SK-N-SH (cell line): ENCODE measurements around the gene MTHFD1L. TPM values are rescaled to one million over a fixed set of nuclear protein-coding genes. Genes with fewer than 3 reads are reported as not detected.
A peak's percentile ranks its signal among the peaks of the same experiment; 100 is the strongest.

Source experiments
- CTCF ChIA-PET: fragments of 300-600, 350-600 bp; formaldehyde crosslinking; extraction: SDS; loops from one replicate; lab custom pipeline; 2021; lab: Yijun Ruan, JAX
- POLR2A ChIA-PET: fragments of 350-600 bp; sonication (Branson Sonifier 250); formaldehyde crosslinking; extraction: SDS; loops from one replicate; lab custom pipeline; 2020; ENCODE audit warnings: antibody characterized with exemption, inconsistent platforms; lab: Yijun Ruan, JAX
- DNase-seq: peaks from one replicate; pipeline ENCODE4 v3.0.0; 2012
- H2AFZ ChIP-seq: fragments of 200-600 bp; sonication (generic); 2 replicates; pipeline ENCODE4 v1.8.1; 2016; ENCODE audit warnings: antibody characterized with exemption, mild to moderate bottlenecking, low read depth
- H3F3A ChIP-seq: fragments of 200-600 bp; sonication (generic); replicated peaks from 2 replicates; pipeline ENCODE3; 2016; ENCODE audit warnings: antibody characterized with exemption, mild to moderate bottlenecking; ENCODE audit not compliant: insufficient read depth
- H3K27ac ChIP-seq, 2 experiments: fragments of 200-500 bp in 1 of 2; fragments of 200-600 bp in 1 of 2; sonication (Bioruptor generic) in 1 of 2; sonication (generic), shearing (Covaris generic) in 1 of 2; 2 replicates each; pipeline versions ENCODE4 v1.5.1 to v1.6.1; 2014 to 2016; ENCODE audit warnings: low read depth in 2 of 2, inconsistent platforms in 1 of 2, low read length in 1 of 2, mild to moderate bottlenecking in 1 of 2, mixed read lengths in 1 of 2
- H3K27me3 ChIP-seq: fragments of 200-600 bp; sonication (generic), shearing (Covaris generic); 2 replicates; pipeline ENCODE4 v1.6.1; 2016; ENCODE audit warnings: mixed run types; ENCODE audit not compliant: insufficient read depth
- H3K36me3 ChIP-seq, 2 experiments: fragments of 200-500 bp in 1 of 2; fragments of 200-600 bp in 1 of 2; sonication (Bioruptor generic) in 1 of 2; sonication (generic) in 1 of 2; replicated peaks in 1 of 2; 2 replicates each; pipeline versions ENCODE3 to v1.5.1; 2014 to 2016; ENCODE audit warnings: low read length in 1 of 2, mild to moderate bottlenecking in 1 of 2; ENCODE audit not compliant: insufficient read depth in 2 of 2, control insufficient read depth in 1 of 2
- H3K4me1 ChIP-seq, 2 experiments: fragments of 200-500 bp in 1 of 2; fragments of 200-600 bp in 1 of 2; sonication (Bioruptor generic) in 1 of 2; sonication (generic), shearing (Covaris generic) in 1 of 2; 2 replicates each; pipeline versions ENCODE4 v1.5.1 to v1.6.1; 2014 to 2016; ENCODE audit warnings: low read depth in 1 of 2, low read length in 1 of 2, mixed run types in 1 of 2; ENCODE audit not compliant: insufficient read depth in 2 of 2, control insufficient read depth in 1 of 2
- H3K4me2 ChIP-seq: fragments of 200-600 bp; sonication (generic), shearing (Covaris generic); 2 replicates; pipeline ENCODE4 v1.6.1; 2017; ENCODE audit warnings: mixed run types
- H3K4me3 ChIP-seq, 2 experiments: fragments of 200-500 bp in 1 of 2; fragments of 200-600 bp in 1 of 2; sonication (Bioruptor generic) in 1 of 2; sonication (generic), shearing (Covaris generic) in 1 of 2; 2 replicates each; pipeline versions ENCODE4 v1.5.1 to v1.8.1; 2014 to 2016; ENCODE audit warnings: low read depth in 2 of 2, inconsistent platforms in 1 of 2, low read length in 1 of 2, mild to moderate bottlenecking in 1 of 2, mixed read lengths in 1 of 2, moderate library complexity in 1 of 2
- H3K79me2 ChIP-seq: fragments of 200-600 bp; sonication (generic); 2 replicates; pipeline ENCODE4 v1.8.1; 2017; ENCODE audit warnings: mild to moderate bottlenecking; ENCODE audit not compliant: insufficient read depth
- H3K9ac ChIP-seq: fragments of 200-600 bp; sonication (generic); 2 replicates; pipeline ENCODE4 v1.6.1; 2017; ENCODE audit warnings: mixed run types
- H3K9me2 ChIP-seq: fragments of 200-600 bp; sonication (generic); 2 replicates; pipeline ENCODE4 v1.6.1; 2017; ENCODE audit warnings: mixed run types
- H3K9me3 ChIP-seq: fragments of 200-600 bp; sonication (generic); 2 replicates; pipeline ENCODE4 v1.6.1; 2017; ENCODE audit warnings: mixed run types, mild to moderate bottlenecking, moderate library complexity
- H4K20me1 ChIP-seq: fragments of 200-600 bp; sonication (generic); 2 replicates; pipeline ENCODE4 v1.6.1; 2017; ENCODE audit warnings: mild to moderate bottlenecking, mixed run types; ENCODE audit not compliant: insufficient read depth
- CHD2 ChIP-seq: fragments of 150-350 bp; IDR thresholded peaks from 2 replicates; pipeline ENCODE4 v1.6.1; 2018; ENCODE audit warnings: low read length; ENCODE audit not compliant: partially characterized antibody
- CTCF ChIP-seq: fragments of 200-600 bp; sonication (generic); IDR thresholded peaks from 2 replicates; pipeline ENCODE4 v1.6.1; 2017; ENCODE audit warnings: antibody characterized with exemption, mild to moderate bottlenecking, moderate library complexity
- EP300 ChIP-seq, 2 experiments: IDR thresholded peaks; 2 replicates each; pipeline versions ENCODE4 v1.4.0 to v1.6.1; 2012; ENCODE audit warnings: borderline replicate concordance in 1 of 2, low read depth in 1 of 2, low read length in 1 of 2
- EZH2phosphoT487 ChIP-seq: fragments of 200-600 bp; sonication (generic); IDR thresholded peaks from 2 replicates; pipeline ENCODE4 v1.6.1; 2017; ENCODE audit warnings: low read depth, mixed run types, mild to moderate bottlenecking, antibody characterized with exemption, moderate library complexity, borderline replicate concordance
- FOXJ3 ChIP-seq: sonication (generic); formaldehyde crosslinking; IDR thresholded peaks from 2 replicates; pipeline ENCODE4 v1.5.1; 2020; ENCODE audit warnings: mild to moderate bottlenecking, missing genetic modification reagents
- GATA2 ChIP-seq: sonication (generic); formaldehyde crosslinking; IDR thresholded peaks from 2 replicates; pipeline ENCODE4 v1.5.0; 2020; ENCODE audit warnings: mild to moderate bottlenecking, missing genetic modification reagents
- IRF3 ChIP-seq: fragments of 150-350 bp; IDR thresholded peaks from 2 replicates; pipeline ENCODE4 v1.6.1; 2016; ENCODE audit warnings: mild to moderate bottlenecking, low read depth, low read length
- JUND ChIP-seq: IDR thresholded peaks from 2 replicates; pipeline ENCODE4 v1.4.0; 2012
- MAX ChIP-seq: IDR thresholded peaks from 2 replicates; pipeline ENCODE4 v1.4.0; 2012; ENCODE audit warnings: low read depth
- MXI1 ChIP-seq: IDR thresholded peaks from 2 replicates; pipeline ENCODE4 v1.6.1; 2012; ENCODE audit warnings: mild to moderate bottlenecking, low read depth, low read length, improper control_type of control experiment
- NRF1 ChIP-seq: IDR thresholded peaks from 2 replicates; pipeline ENCODE4 v1.6.1; 2012; ENCODE audit warnings: low read depth, mild to moderate bottlenecking, low read length
- RAD21 ChIP-seq: IDR thresholded peaks from 2 replicates; pipeline ENCODE4 v1.6.1; 2012; ENCODE audit warnings: mild to moderate bottlenecking, low read length
- RCOR1 ChIP-seq: fragments of 150-350 bp; IDR thresholded peaks from 2 replicates; pipeline ENCODE4 v1.6.1; 2017; ENCODE audit warnings: antibody characterized with exemption, low read length
- RFX5 ChIP-seq: IDR thresholded peaks from 2 replicates; pipeline ENCODE4 v1.6.1; 2012; ENCODE audit warnings: mild to moderate bottlenecking, improper control_type of control experiment, low read length
- RXRA ChIP-seq: IDR thresholded peaks from 2 replicates; pipeline ENCODE4 v1.4.0; 2012; ENCODE audit warnings: low read depth, mild to moderate bottlenecking, borderline replicate concordance
- SIN3A ChIP-seq: IDR thresholded peaks from 2 replicates; pipeline ENCODE4 v1.6.1; 2012; ENCODE audit warnings: low read depth, mild to moderate bottlenecking, low read length, moderate library complexity, borderline replicate concordance
- SMC3 ChIP-seq: IDR thresholded peaks from 2 replicates; pipeline ENCODE4 v1.6.1; 2012; ENCODE audit warnings: low read depth, low read length, improper control_type of control experiment
- TAF1 ChIP-seq: IDR thresholded peaks from 2 replicates; pipeline ENCODE4 v1.6.1; 2012; ENCODE audit warnings: low read depth, mild to moderate bottlenecking, low read length, moderate library complexity, borderline replicate concordance
- USF1 ChIP-seq: IDR thresholded peaks from 2 replicates; pipeline ENCODE4 v1.4.0; 2012; ENCODE audit warnings: low read depth, borderline replicate concordance
- WGBS: methylation state at CpG from one replicate; pipeline ENCODE4 v1.1.6; 2017; ENCODE audit warnings: low lambda C conversion rate; 5-methylcytosine and 5-hydroxymethylcytosine counted together
- polyA plus RNA-seq, 3 experiments: library from polyadenylated mRNA; depleted of rRNA; stranded (reverse); fragments of >200 nt; gene quantifications; 2 replicates each; pipeline ENCODE4 v1.2.3, GENCODE V29; 2012
- TF ChIP-seq, protein P1 (sequence below): IDR thresholded peaks from 2 replicates; pipeline ENCODE4 v1.4.0; 2012; ENCODE audit warnings: low read depth, borderline replicate concordance
- TF ChIP-seq, protein P2 (sequence below): IDR thresholded peaks from 2 replicates; pipeline ENCODE4 v1.6.1; 2012; ENCODE audit warnings: mild to moderate bottlenecking, low read depth, low read length, moderate library complexity

Gene MTHFD1L
- polyA plus RNA-seq, 1 of the 3 experiments (the other 2 are of a cell fraction): 37.0 TPM

DNA sequence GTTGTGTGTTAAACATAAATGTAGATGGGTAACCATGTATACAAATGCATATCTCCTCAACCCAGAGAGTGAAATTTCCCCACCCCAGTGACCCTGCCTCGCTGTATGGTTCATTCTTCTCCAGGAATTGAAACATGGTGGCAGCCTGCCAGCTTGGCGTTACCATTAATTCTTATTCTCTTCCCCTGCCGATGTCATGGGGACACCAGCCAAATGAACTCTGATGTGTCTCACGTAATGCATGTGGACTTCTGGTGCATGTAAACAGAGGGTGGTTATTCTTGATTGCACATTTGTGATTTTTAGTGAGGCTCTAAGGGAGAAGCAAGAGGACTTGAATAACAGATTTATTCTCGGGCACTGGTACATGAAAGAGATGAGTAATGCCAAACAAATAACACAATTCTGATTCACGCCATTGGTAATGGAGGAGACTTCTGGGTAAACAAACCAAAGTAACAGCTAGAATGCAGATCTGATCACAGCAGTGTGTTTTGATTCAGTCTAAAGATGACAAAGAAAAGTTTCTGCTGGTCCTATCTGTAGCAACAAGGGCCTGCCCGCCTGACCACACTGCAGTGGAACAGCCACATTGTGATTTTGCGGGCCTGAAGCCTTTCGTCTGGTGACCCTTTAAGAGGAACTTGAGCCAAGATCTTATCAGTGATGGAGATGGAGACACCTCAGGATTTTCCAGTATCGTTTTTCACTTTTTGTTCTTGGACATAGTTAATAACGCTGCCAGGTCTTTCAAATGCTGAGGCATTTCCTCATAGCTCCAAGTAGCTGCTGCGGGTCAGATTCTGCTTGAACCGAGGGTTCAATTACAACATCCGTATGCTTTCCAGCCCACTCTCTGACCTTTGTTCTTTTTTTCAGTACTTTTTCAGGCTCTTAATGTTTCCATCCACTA lies 202.4 kb downstream of the MTHFD1L start:
- Histone ChIP-seq H2AFZ (no peak overlapping the region), H4K20me1 (no peaks in the 10 kb centered on the region), H3K27me3 (no peaks in the 10 kb centered on the region), H3K9me2 (no peaks in the 10 kb centered on the region), H3K4me3 (no peak overlapping the region), H3K79me2 (peaks cover 25% of the 10 kb centered on the region), H3K9me3 (no peaks in the 10 kb centered on the region), H3K27ac (peak overlapping the region; percentile 81 to 98), H3K36me3 (peaks cover 2 to 34% of the 10 kb centered on the region in 2 experiments), H3F3A (peaks cover 51% of the 10 kb centered on the region), H3K4me1 (peaks cover 15 to 21% of the 10 kb centered on the region in 2 experiments), H3K9ac (peak overlapping the region; percentile 80), H3K4me2 (peak overlapping the region; percentile 67)
- WGBS: 7% methylated on average over 14 of the region's 14 CpGs
- CTCF ChIA-PET: interaction anchor here (2.4 to 2.9 kb wide), 2 partner anchors 53 to 257 kb away, joined by 8 to 10 read pairs; no protein-coding TSS in a partner anchor
- DNase-seq: no peak
- POLR2A ChIA-PET: no interaction called here
- TF ChIP-seq MAX: peak; percentile 40
- TF ChIP-seq CTCF: no peak
- TF ChIP-seq RAD21: no peak
- no peak for TF ChIP-seq CHD2
- TF ChIP-seq EP300 (IDR thresholded peaks at IDR 0.05; ENCODE audit: borderline replicate concordance in 1 of 2, low read depth in 1 of 2, low read length in 1 of 2): 0 out of 4 replicates have a peak, but pooled peaks of 1 of the 2 experiments have one; percentile 13
- peak; percentile 51; the same call in 1 of the 2 replicates for TF ChIP-seq JUND
- peak; percentile 55; the same call in 1 of the 2 replicates for TF ChIP-seq RXRA
- TF ChIP-seq, protein P1, sequence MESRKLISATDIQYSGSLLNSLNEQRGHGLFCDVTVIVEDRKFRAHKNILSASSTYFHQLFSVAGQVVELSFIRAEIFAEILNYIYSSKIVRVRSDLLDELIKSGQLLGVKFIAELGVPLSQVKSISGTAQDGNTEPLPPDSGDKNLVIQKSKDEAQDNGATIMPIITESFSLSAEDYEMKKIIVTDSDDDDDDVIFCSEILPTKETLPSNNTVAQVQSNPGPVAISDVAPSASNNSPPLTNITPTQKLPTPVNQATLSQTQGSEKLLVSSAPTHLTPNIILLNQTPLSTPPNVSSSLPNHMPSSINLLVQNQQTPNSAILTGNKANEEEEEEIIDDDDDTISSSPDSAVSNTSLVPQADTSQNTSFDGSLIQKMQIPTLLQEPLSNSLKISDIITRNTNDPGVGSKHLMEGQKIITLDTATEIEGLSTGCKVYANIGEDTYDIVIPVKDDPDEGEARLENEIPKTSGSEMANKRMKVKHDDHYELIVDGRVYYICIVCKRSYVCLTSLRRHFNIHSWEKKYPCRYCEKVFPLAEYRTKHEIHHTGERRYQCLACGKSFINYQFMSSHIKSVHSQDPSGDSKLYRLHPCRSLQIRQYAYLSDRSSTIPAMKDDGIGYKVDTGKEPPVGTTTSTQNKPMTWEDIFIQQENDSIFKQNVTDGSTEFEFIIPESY: no peak
- TF ChIP-seq SIN3A: no peak
- no peak for TF ChIP-seq IRF3
- TF ChIP-seq USF1: no peak
- TF ChIP-seq NRF1: no peak
- TF ChIP-seq RCOR1: no peak
- TF ChIP-seq TAF1: 0 out of 2 replicates have a peak, but pooled peaks have one; percentile 30
- TF ChIP-seq, protein P2, sequence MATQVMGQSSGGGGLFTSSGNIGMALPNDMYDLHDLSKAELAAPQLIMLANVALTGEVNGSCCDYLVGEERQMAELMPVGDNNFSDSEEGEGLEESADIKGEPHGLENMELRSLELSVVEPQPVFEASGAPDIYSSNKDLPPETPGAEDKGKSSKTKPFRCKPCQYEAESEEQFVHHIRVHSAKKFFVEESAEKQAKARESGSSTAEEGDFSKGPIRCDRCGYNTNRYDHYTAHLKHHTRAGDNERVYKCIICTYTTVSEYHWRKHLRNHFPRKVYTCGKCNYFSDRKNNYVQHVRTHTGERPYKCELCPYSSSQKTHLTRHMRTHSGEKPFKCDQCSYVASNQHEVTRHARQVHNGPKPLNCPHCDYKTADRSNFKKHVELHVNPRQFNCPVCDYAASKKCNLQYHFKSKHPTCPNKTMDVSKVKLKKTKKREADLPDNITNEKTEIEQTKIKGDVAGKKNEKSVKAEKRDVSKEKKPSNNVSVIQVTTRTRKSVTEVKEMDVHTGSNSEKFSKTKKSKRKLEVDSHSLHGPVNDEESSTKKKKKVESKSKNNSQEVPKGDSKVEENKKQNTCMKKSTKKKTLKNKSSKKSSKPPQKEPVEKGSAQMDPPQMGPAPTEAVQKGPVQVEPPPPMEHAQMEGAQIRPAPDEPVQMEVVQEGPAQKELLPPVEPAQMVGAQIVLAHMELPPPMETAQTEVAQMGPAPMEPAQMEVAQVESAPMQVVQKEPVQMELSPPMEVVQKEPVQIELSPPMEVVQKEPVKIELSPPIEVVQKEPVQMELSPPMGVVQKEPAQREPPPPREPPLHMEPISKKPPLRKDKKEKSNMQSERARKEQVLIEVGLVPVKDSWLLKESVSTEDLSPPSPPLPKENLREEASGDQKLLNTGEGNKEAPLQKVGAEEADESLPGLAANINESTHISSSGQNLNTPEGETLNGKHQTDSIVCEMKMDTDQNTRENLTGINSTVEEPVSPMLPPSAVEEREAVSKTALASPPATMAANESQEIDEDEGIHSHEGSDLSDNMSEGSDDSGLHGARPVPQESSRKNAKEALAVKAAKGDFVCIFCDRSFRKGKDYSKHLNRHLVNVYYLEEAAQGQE: peak; percentile 6; the same call in 1 of the 2 replicates
- no peak for TF ChIP-seq SMC3
- TF ChIP-seq FOXJ3: no peak
- no peak for TF ChIP-seq GATA2 (CRISPR knock-in tag)
- TF ChIP-seq MXI1: no peak
- TF ChIP-seq EZH2phosphoT487: no peak
- TF ChIP-seq RFX5: no peak
